ENCODE results near the gene TCF7L2.

- TF ChIP-seq CTCF (conservative IDR thresholded peaks at IDR 0.05): no peak
- TF ChIP-seq ZFX (IDR thresholded peaks at IDR 0.05): no peak
Observed at GRCh38 chr10:112946649-112947048, 3.4 kb upstream of the TCF7L2 start.
